Natural killer cell (primary cell): ENCODE data around the gene GPAM. TPM values are rescaled to one million over a fixed set of nuclear protein-coding genes. Genes with fewer than 3 reads are reported as not detected.
"Not testable (repeated sequence)": the region's sequence is repeated elsewhere in the genome, so short reads cannot be mapped to it uniquely, and the experiment has no call there.

Source experiments
- ATAC-seq, 3 donors: fragments of 150-1000 bp in 2 of 3; fragments of 200-7000 bp in 1 of 3; cut with Tn5 transposase; 1 replicate in 1 of 3; 2 replicates in 2 of 3; pipeline ENCODE4 v1.10.0; 2021; ENCODE audit warnings: mild to moderate bottlenecking in 2 of 3, moderate library complexity in 2 of 3
- DNase-seq, 2 donors: peaks; one replicate each; pipeline versions ENCODE4 v3.0.0 to v3.0.0-alpha.2; 2013 to 2021; ENCODE audit warnings: mixed read lengths in 1 of 2
- H3K27ac ChIP-seq: one replicate; pipeline ENCODE4 v1.5.1; 2013; ENCODE audit warnings: mild to moderate bottlenecking, low read length
- H3K27me3 ChIP-seq: one replicate; pipeline ENCODE4 v1.6.1; 2013; ENCODE audit warnings: low read length; ENCODE audit not compliant: control insufficient read depth, insufficient read depth
- H3K36me3 ChIP-seq: one replicate; pipeline ENCODE4 v1.6.1; 2013; ENCODE audit warnings: low read length; ENCODE audit not compliant: control insufficient read depth, insufficient read depth
- H3K4me1 ChIP-seq: one replicate; pipeline ENCODE4 v1.6.1; 2013; ENCODE audit warnings: low read length; ENCODE audit not compliant: control insufficient read depth, insufficient read depth
- H3K4me3 ChIP-seq: one replicate; pipeline ENCODE4 v1.5.1; 2013; ENCODE audit warnings: low read length
- H3K9me3 ChIP-seq: one replicate; pipeline ENCODE4 v1.6.1; 2013; ENCODE audit warnings: low read length; ENCODE audit not compliant: control insufficient read depth, insufficient read depth
- H3K27ac Mint-ChIP-seq, 2 donors: one replicate each; pipeline ENCODE4 v1.8.0; 2022; ENCODE audit warnings: mild to moderate bottlenecking in 2 of 2, mixed read lengths in 2 of 2, moderate library complexity in 1 of 2
- H3K27me3 Mint-ChIP-seq, 2 donors: one replicate each; pipeline ENCODE4 v1.8.0; 2022; ENCODE audit warnings: low read depth in 2 of 2, mixed read lengths in 2 of 2
- H3K36me3 Mint-ChIP-seq: one replicate; pipeline ENCODE4 v1.8.0; 2022; ENCODE audit warnings: mixed read lengths
- H3K4me1 Mint-ChIP-seq, 2 donors: one replicate each; pipeline ENCODE4 v1.8.0; 2022; ENCODE audit warnings: mixed read lengths in 2 of 2
- H3K4me3 Mint-ChIP-seq: one replicate; pipeline ENCODE4 v1.8.0; 2022; ENCODE audit warnings: mild to moderate bottlenecking, moderate library complexity, mixed read lengths
- H3K9me3 Mint-ChIP-seq, 2 donors: one replicate each; pipeline ENCODE4 v1.8.0; 2022; ENCODE audit warnings: mixed read lengths in 2 of 2
- CTCF ChIP-seq: fragments of 200-600 bp; IDR thresholded peaks from one replicate; pipeline ENCODE4 v1.8.0; 2022; ENCODE audit warnings: antibody characterized with exemption
- WGBS: methylation state at CpG from one replicate; pipeline ENCODE4 v1.1.7; 2013; ENCODE audit warnings: missing lambda C conversion rate; ENCODE audit not compliant: insufficient coverage; 5-methylcytosine and 5-hydroxymethylcytosine counted together
- intact Hi-C: fragments of 100-400 bp; cut with micrococcal nuclease; formaldehyde crosslinking; loops from one replicate; pipeline ENCODE4 v1.14.2; 2022
- total RNA-seq, 4 donors: library from RNA; stranded (reverse); fragments of 120-200 nt in 1 of 4; gene quantifications; one replicate each; pipeline versions ENCODE4 v1.2.3 to v1.2.4, GENCODE V29; 2013 to 2022

GPAM gene
- total RNA-seq, 3 donors from 2014 or later (not counting 1 experiment from before 2014, with no cell fraction given): 4.7 to 11.7 (median 6.1) TPM

DNA sequence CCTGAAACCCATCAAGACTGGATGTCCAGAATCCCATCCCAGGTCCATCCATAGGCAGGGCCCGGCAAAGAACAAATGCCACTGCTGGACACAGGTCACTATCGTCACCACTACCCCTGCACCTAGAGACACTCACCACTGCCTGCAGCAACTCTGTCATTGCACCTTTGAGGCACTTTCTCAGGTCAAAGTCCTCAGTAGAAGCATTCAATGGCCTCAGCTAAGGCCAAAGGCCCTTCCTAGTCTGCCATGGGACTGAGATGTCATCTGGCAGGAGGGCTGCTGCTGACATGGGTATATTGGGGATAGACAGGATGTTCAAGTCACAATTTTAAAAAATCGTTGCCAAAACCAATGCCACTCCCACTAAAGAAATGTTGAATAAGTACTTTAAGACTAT lies 58.7 kb downstream of the GPAM start:
- Mint-ChIP-seq H3K27ac (no peak overlapping the region), H3K36me3 (no peaks in the 10 kb centered on the region), H3K27me3 (no peaks in the 10 kb centered on the region), H3K9me3 (no peaks in the 10 kb centered on the region), H3K4me1 (no peaks in the 10 kb centered on the region), H3K4me3 (no peak overlapping the region)
- Histone ChIP-seq H3K27me3 (no peaks in the 10 kb centered on the region), H3K36me3 (no peaks in the 10 kb centered on the region), H3K4me3 (no peak overlapping the region), H3K9me3 (no peaks in the 10 kb centered on the region), H3K4me1 (no peaks in the 10 kb centered on the region), H3K27ac (no peak overlapping the region)
- no peak for TF ChIP-seq CTCF
- intact Hi-C loops: no loop called here
- DNase-seq (no peak), ATAC-seq (no peak)
- 92% methylated on average over 3 of the region's 3 CpGs for WGBS

DNA sequence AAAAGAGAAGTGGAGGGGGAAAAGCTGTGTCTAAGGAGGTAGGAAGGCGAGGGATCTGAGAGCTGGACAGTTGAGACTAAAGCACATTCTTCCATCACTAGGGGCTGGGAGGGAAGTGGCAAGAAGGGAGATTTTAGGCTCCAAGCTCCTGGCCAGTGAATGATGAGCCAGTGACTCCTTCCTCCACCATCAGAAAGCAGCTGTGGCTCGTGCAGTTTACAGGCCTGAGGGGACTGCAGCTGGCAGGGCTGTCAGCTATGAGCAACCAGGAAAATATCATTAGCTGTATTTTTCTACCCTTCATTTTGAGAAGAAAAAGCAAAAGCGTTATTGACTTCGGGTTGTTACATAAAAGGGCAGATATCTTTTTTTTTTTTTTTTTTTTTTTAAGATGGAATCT lies 60.7 kb downstream of the GPAM start:
- no peaks in the 10 kb centered on the region for H3K9me3 Mint-ChIP-seq
- no peak for TF ChIP-seq CTCF
- no peaks in the 10 kb centered on the region for H3K4me1 Mint-ChIP-seq
- Histone ChIP-seq H3K27ac (no peak overlapping the region), H3K4me1 (no peaks in the 10 kb centered on the region), H3K27me3 (no peaks in the 10 kb centered on the region), H3K36me3 (no peaks in the 10 kb centered on the region), H3K4me3 (no peak overlapping the region), H3K9me3 (no peaks in the 10 kb centered on the region)
- DNase-seq (no peak), ATAC-seq (no peak)
- no peaks in the 10 kb centered on the region for H3K27me3 Mint-ChIP-seq
- WGBS: 82% methylated on average over 2 of the region's 4 CpGs
- no peak overlapping the region for H3K27ac Mint-ChIP-seq
- H3K36me3 Mint-ChIP-seq: no peaks in the 10 kb centered on the region
- H3K4me3 Mint-ChIP-seq: no peak overlapping the region
- intact Hi-C loops: no loop called here

- ATAC-seq (no peak), DNase-seq (no peak)
- no peak overlapping the region for H3K4me3 Mint-ChIP-seq
- no peaks in the 10 kb centered on the region for H3K9me3 Mint-ChIP-seq
- no peak overlapping the region for H3K27ac ChIP-seq
- H3K4me1 Mint-ChIP-seq: no peaks in the 10 kb centered on the region
- no peak for TF ChIP-seq CTCF
- H3K27me3 Mint-ChIP-seq: no peaks in the 10 kb centered on the region
- 89% methylated on average over 3 of the region's 4 CpGs for WGBS
- no peak overlapping the region for H3K4me3 ChIP-seq
- no peaks in the 10 kb centered on the region for H3K36me3 Mint-ChIP-seq
- intact Hi-C loops: no loop called here
- H3K9me3 ChIP-seq: no peaks in the 10 kb centered on the region
- H3K27me3 ChIP-seq: no peaks in the 10 kb centered on the region
- H3K27ac Mint-ChIP-seq: no peak overlapping the region
- no peaks in the 10 kb centered on the region for H3K4me1 ChIP-seq
- H3K36me3 ChIP-seq: no peaks in the 10 kb centered on the region
Measured at GRCh38 chr10:112120491-112120890, 63.1 kb downstream of the GPAM start.

DNA sequence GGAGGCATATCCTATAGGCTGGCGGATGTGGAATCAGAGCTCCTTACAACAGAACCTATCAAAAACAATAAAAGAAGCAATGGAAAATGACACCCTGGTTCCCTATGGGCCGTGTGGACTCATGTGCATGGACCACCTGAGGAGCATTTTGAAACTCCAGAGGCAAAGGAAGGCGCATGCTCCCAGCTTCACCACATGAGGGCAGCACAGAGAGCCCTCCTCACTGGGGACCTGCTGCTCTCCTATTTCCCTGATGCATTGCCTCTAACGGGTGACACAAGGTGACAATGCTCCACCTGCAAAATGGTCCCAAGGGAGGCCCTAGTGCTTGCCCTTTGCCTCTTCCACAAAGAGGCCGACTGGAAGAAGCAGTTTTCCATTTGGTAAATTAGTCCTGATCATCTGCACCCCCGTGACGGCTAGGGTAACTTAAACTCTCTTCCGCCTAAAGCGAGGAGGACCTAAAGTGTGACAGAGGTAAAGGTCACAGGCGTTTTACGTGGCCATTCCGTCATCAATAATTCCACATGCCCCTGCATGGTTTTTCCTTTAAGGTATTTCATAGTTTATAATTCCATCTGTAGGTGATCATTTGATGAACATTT lies 67.7 kb downstream of the GPAM start:
- H3K27ac ChIP-seq: no peak overlapping the region
- Mint-ChIP-seq H3K9me3 (no peaks in the 10 kb centered on the region), H3K27me3 (no peaks in the 10 kb centered on the region), H3K4me1 (no peaks in the 10 kb centered on the region), H3K36me3 (no peaks in the 10 kb centered on the region), H3K4me3 (no peak overlapping the region), H3K27ac (no peak overlapping the region)
- H3K27me3 ChIP-seq: no peaks in the 10 kb centered on the region
- peak; percentile 13 for TF ChIP-seq CTCF
- H3K36me3 ChIP-seq: no peaks in the 10 kb centered on the region
- H3K4me1 ChIP-seq: no peaks in the 10 kb centered on the region
- 60% methylated on average over 9 of the region's 12 CpGs for WGBS
- H3K9me3 ChIP-seq: no peaks in the 10 kb centered on the region
- H3K4me3 ChIP-seq: no peak overlapping the region
- peak in 1 of 3 donors; percentile 65 for ATAC-seq
- DNase-seq: peak in 1 of 2 donors; percentile 55
- intact Hi-C loops: no loop called here

- H3K9me3 Mint-ChIP-seq, H3K27me3 Mint-ChIP-seq, H3K36me3 ChIP-seq, intact Hi-C loops, H3K4me3 ChIP-seq, H3K27ac ChIP-seq, H3K9me3 ChIP-seq, ATAC-seq, H3K4me1 Mint-ChIP-seq, H3K27me3 ChIP-seq, H3K27ac Mint-ChIP-seq, DNase-seq, H3K4me3 Mint-ChIP-seq, H3K36me3 Mint-ChIP-seq, H3K4me1 ChIP-seq: not testable (repeated sequence)
- WGBS: no CpG with 5 or more reads among the region's 2 CpGs
Measured at GRCh38 chr10:112109779-112110178, 73.8 kb downstream of the GPAM start.
